Tibial nerve (tissue), 4 donors: ENCODE data around the gene TMEM63A. TPM values are rescaled to one million over a fixed set of nuclear protein-coding genes. Genes with fewer than 3 reads are reported as not detected.
A peak's percentile ranks its signal among the peaks of the same experiment; 100 is the strongest.
"Not testable (repeated sequence)": the region's sequence is repeated elsewhere in the genome, so short reads cannot be mapped to it uniquely, and the experiment has no call there.

Experiments
- DNase-seq, 2 donors: peaks; one replicate each; pipeline ENCODE4 v3.0.0-alpha.2; 2019; ENCODE audit warnings: low spot score in 2 of 2
- H3K27ac ChIP-seq, 4 donors: fragments of 200-600 bp; sonication (generic) in 3 of 4; one replicate each; pipeline ENCODE4 v1.5.1; 2017 to 2019; ENCODE audit warnings: mild to moderate bottlenecking in 1 of 4
- H3K27me3 ChIP-seq, 2 donors: fragments of 200-600 bp; sonication (generic) in 1 of 2; one replicate each; pipeline versions ENCODE4 v1.5.1 to v1.6.0; 2017 to 2019
- H3K36me3 ChIP-seq, 3 donors: fragments of 200-600 bp; sonication (generic); one replicate each; pipeline ENCODE4 v1.5.1; 2018 to 2019
- H3K4me1 ChIP-seq, 4 donors: fragments of 200-600 bp; sonication (generic) in 3 of 4; one replicate each; pipeline ENCODE4 v1.5.1; 2017 to 2019
- H3K4me3 ChIP-seq, 4 donors: fragments of 200-600 bp; sonication (generic) in 3 of 4; one replicate each; pipeline ENCODE4 v1.5.1; 2017 to 2019; ENCODE audit warnings: mild to moderate bottlenecking in 1 of 4, moderate library complexity in 1 of 4
- H3K9me3 ChIP-seq, 4 donors: fragments of 200-600 bp; sonication (generic) in 3 of 4; one replicate each; pipeline ENCODE4 v1.5.1; 2017 to 2019
- EP300 ChIP-seq, 2 donors: sonication (generic); formaldehyde crosslinking; IDR thresholded peaks; one replicate each; pipeline ENCODE4 v1.6.1; 2017; ENCODE audit warnings: antibody characterized with exemption in 2 of 2, mild to moderate bottlenecking in 1 of 2
- POLR2A ChIP-seq, 2 donors: fragments of 450-650 bp; IDR thresholded peaks; one replicate each; pipeline ENCODE4 v1.6.1; 2017; ENCODE audit warnings: antibody characterized with exemption in 2 of 2, mild to moderate bottlenecking in 2 of 2, moderate library complexity in 2 of 2
- WGBS, 2 donors: methylation state at CpG; one replicate each; pipeline ENCODE4 v1.1.5; 2018; 5-methylcytosine and 5-hydroxymethylcytosine counted together
- total RNA-seq, 4 donors: library from RNA; depleted of rRNA; stranded (reverse); fragments of >200 nt; gene quantifications; one replicate each; pipeline ENCODE4 v1.1.0, GENCODE V29; 2016
- TF ChIP-seq, protein P1 (sequence below), 5 experiments: fragments of 200-600 bp in 3 of 5; fragments of 450-650 bp in 2 of 5; sonication (generic) in 3 of 5; IDR thresholded peaks; one replicate each; pipeline ENCODE4 v1.5.1; 2016 to 2019; ENCODE audit warnings: antibody characterized with exemption in 5 of 5, mild to moderate bottlenecking in 3 of 5, moderate library complexity in 2 of 5

Gene TMEM63A
- total RNA-seq, 4 donors from 2014 or later, result 63.2 to 91.5 (median 66.7) TPM

DNA sequence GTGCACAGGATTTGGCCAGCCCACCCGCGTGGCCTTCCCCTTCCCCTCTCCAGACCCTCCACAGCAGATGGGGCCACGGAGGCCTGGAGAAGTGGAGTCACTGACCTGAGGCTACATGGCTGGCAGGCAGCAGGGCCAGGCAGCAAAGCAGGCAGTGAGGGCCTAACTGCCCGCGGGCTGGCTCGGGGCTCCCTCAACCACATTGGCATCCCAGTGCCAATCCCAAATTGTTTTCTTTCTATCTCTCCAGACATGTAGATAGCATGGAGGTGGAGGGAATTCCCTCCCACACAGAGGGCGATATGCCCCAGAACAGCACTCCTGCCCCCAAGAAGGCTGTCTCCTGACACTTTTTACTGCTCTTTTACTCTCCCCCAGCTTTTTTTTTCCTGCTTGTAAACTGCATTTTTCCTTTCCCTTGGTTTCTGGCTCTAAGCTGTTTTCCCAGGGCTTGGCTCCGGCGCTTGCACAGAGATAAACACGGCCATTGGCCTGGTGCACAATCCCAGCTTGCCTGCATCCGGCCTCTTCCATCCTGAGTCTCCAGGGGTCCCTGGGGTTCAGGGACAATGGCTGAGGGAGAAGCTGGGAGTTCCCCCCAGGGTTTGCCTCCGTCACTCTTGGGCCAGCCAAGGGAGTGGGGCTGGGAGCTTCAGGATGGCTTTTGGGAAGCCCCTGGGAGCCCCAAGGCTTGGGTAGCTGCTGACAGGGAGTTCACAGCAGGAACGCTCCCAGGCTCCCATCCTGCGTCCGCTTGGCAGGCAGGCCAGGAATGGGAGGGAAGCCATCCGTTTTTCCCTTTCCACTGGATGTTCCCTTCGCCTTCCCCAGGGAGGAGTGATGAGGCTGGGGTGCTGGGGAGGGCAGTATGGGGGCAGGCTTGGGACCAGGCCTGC lies 65.3 kb downstream of the TMEM63A start:
- peak; percentile 34 to 59 for DNase-seq
- Histone ChIP-seq H3K4me3 (peak overlapping the region in 1 of 4 donors; percentile 6), H3K36me3 (peaks cover 0 to 4% (median 0%) of the 10 kb centered on the region in 3 donors)

DNA sequence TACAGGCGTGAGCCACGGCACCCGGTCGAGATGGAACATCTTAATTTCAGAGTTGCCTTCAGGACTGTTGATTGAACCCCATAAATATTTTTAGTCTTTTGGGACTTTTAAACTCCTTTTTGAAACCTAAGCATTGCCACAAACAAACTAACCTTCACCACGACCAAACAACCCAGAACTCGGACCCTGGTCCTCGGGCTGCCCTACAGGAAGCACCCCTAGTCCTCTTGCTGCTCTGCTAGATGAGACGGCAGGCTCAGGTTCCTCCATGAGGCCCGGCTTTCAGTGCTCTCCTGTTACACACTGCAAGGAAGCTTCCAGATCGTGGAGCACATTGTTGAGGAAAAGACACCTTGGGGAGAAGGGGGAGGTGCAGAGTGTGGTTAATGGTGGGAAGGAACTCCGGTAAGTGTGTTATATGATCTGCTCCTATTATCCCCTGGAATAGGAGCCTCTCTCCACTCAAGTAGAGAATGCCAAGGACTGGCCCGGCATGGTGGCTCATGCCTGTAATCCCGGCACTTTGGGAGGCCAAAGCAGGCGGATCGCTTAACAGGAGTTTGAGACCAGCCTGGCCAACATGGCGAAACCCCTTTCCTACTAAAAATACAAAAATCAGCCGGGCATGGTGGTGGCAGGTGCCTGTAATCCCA lies 66.5 kb downstream of the TMEM63A start:
- 77 to 81% methylated on average over 17 of the region's 17 CpGs for WGBS, 2 donors
- no peaks in the 10 kb centered on the region for H3K9me3 ChIP-seq
- H3K27ac ChIP-seq, result peak overlapping the region in 3 of 4 donors; percentile 80 to 95 (median 86)
- no peak overlapping the region for H3K4me3 ChIP-seq
- no peak for TF ChIP-seq POLR2A (IDR thresholded peaks at IDR 0.05)
- TF ChIP-seq, protein P1, sequence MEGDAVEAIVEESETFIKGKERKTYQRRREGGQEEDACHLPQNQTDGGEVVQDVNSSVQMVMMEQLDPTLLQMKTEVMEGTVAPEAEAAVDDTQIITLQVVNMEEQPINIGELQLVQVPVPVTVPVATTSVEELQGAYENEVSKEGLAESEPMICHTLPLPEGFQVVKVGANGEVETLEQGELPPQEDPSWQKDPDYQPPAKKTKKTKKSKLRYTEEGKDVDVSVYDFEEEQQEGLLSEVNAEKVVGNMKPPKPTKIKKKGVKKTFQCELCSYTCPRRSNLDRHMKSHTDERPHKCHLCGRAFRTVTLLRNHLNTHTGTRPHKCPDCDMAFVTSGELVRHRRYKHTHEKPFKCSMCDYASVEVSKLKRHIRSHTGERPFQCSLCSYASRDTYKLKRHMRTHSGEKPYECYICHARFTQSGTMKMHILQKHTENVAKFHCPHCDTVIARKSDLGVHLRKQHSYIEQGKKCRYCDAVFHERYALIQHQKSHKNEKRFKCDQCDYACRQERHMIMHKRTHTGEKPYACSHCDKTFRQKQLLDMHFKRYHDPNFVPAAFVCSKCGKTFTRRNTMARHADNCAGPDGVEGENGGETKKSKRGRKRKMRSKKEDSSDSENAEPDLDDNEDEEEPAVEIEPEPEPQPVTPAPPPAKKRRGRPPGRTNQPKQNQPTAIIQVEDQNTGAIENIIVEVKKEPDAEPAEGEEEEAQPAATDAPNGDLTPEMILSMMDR (IDR thresholded peaks at IDR 0.05), result no peak
- TF ChIP-seq EP300 (IDR thresholded peaks at IDR 0.05), result no peak
- DNase-seq, result no peak
- H3K4me1 ChIP-seq, result peaks cover 0 to 88% (median 60%) of the 10 kb centered on the region in 4 donors
- H3K27me3 ChIP-seq, result no peaks in the 10 kb centered on the region
- no peaks in the 10 kb centered on the region for H3K36me3 ChIP-seq

More for the DNA sequence above, 65.3 kb downstream of the TMEM63A start:
- Histone ChIP-seq H3K4me1 (peaks cover 0 to 76% (median 56%) of the 10 kb centered on the region in 4 donors), H3K27ac (peak overlapping the region; percentile 14 to 95 (median 83)), H3K9me3 (no peaks in the 10 kb centered on the region), H3K27me3 (no peaks in the 10 kb centered on the region)
- TF ChIP-seq POLR2A (IDR thresholded peaks at IDR 0.05) (no peak), EP300 (IDR thresholded peaks at IDR 0.05) (peak in 1 of 2 donors; percentile 33)
- TF ChIP-seq, protein P1 (IDR thresholded peaks at IDR 0.05), result no peak
- WGBS, 2 donors, result 44 to 52% methylated on average over 12 to 17 of the region's 17 CpGs

DNA sequence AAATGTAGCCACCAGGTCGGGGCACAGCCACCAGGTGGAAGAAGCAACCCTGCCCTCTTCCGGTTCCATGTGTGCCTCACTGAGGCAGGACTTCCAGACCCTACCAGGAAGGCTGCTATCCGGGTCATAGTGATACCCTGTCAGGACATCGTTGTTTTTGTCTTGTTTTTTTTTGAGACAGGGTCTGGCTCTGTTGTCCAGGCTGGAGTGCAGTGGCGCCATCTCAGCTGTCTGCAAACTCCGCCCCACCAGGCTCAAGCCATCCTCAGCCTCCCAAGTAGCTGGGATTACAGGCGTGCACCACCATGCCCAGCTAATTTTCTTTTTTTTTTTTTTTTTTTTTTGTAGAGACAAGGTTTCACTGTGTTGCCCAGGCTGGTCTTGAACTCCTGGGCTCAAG lies 67.1 kb downstream of the TMEM63A start:
- WGBS, 2 donors, result 74 to 85% methylated on average over 6 to 7 of the region's 7 CpGs
- DNase-seq, result not testable (repeated sequence)
- peak overlapping the region in 3 of 4 donors; percentile 63 to 95 (median 86) for H3K27ac ChIP-seq

DNA sequence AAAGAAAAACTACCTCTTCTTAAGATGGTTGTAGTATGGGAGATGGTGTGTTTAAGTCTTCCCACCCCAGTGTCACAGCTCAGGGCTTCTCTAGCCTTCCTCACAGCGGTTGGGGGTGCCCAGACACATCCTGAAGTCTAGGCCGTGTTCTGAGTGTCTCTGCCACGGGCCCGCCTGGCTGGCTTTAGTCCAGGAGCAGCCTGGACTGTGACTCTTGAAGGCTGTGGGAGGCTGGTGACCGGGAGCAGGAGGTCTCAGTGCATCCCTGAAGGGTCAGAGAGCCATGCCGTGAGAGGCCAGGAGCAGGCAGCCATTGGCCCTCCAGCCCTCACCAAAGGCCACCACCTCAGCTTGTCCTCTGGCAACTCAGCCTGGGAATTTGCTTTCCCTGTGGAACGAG lies 67.8 kb downstream of the TMEM63A start:
- Histone ChIP-seq H3K9me3 (no peaks in the 10 kb centered on the region), H3K27ac (peak overlapping the region; percentile 63 to 89 (median 74)), H3K36me3 (no peaks in the 10 kb centered on the region), H3K4me1 (peaks cover 0 to 84% (median 62%) of the 10 kb centered on the region in 4 donors), H3K27me3 (no peaks in the 10 kb centered on the region), H3K4me3 (no peak overlapping the region)
- 44 to 64% methylated on average over 6 to 7 of the region's 7 CpGs for WGBS, 2 donors
- TF ChIP-seq, protein P1 (IDR thresholded peaks at IDR 0.05), result no peak
- TF ChIP-seq POLR2A (IDR thresholded peaks at IDR 0.05) (no peak), EP300 (IDR thresholded peaks at IDR 0.05) (no peak)
- DNase-seq, result no peak

More for the DNA sequence above, 67.1 kb downstream of the TMEM63A start:
- not testable (repeated sequence) for H3K9me3 ChIP-seq, H3K4me3 ChIP-seq, H3K27me3 ChIP-seq, H3K36me3 ChIP-seq
- peaks cover 0 to 88% (median 60%) of the 10 kb centered on the region in 4 donors for H3K4me1 ChIP-seq

DNA sequence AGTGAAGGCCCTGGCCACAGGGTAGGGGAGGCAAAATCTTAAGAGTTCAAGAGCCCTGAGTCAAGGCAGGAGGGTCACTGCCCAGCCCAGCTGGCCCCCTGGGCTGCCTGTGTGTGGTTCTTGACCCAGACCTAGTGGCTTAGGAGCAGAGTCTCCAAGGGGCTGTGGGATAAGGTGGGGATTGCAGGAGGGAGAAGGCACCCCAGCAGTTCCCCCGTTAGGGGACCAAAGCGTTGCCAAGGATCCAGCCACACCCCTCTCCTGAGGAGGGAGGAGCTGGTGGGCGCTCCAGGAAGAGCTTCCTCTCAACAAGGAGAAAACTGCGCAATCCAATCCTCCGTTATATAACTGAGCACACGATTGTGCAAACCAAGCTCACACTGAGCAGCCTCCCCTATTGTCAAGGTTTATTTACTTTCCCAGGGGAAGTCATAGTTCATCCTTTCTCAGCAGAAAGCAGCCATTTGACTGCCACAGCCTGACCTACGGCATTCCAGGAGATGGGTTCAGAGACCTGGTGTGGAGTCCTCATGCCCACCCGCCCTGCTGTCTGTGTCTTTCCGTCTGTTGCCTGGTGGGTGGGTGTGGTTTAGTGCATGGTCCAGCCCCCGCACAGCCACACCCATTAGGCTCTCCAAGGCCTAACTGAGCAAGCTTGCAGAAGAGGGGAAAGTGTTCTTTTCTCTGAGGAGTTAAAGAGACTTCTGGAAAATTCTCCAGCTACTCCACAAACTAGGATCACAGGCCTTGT lies 68.8 kb downstream of the TMEM63A start:
- peak; percentile 61 to 73 for DNase-seq
- WGBS, 2 donors, result 31 to 40% methylated on average over 10 of the region's 10 CpGs
- H3K27ac ChIP-seq, result peak overlapping the region; percentile 63 to 89 (median 74)
- no peaks in the 10 kb centered on the region for H3K27me3 ChIP-seq
- H3K4me1 ChIP-seq, result peaks cover 0 to 83% (median 60%) of the 10 kb centered on the region in 4 donors
- TF ChIP-seq, protein P1 (IDR thresholded peaks at IDR 0.05), result peak in 1 of 5 experiments; percentile 14
- TF ChIP-seq POLR2A (IDR thresholded peaks at IDR 0.05) (peak in 1 of 2 donors; percentile 24), EP300 (IDR thresholded peaks at IDR 0.05) (peak; percentile 48 to 90)
- H3K4me3 ChIP-seq, result no peak overlapping the region
- no peaks in the 10 kb centered on the region for H3K9me3 ChIP-seq
- no peaks in the 10 kb centered on the region for H3K36me3 ChIP-seq
